ENCODE results near the gene ADAM12.

- TF ChIP-seq FOS (IDR thresholded peaks at IDR 0.05; ENCODE audit: borderline replicate concordance, insufficient read depth, low read length), result no peak
- no peak for TF ChIP-seq MYC (IDR thresholded peaks at IDR 0.05; ENCODE audit: low read depth, low read length)
- TF ChIP-seq POLR2A (IDR thresholded peaks at IDR 0.05; ENCODE audit: low read depth, low read length), result no peak
- TF ChIP-seq CTCF (IDR thresholded peaks at IDR 0.05; ENCODE audit: extremely low read depth in 1 of 2, insufficient read depth in 1 of 2, low read depth in 1 of 2, low read length in 2 of 2), result no peak
- no peak for TF ChIP-seq POLR2AphosphoS5 (IDR thresholded peaks at IDR 0.05; ENCODE audit: insufficient read depth, low read depth, low read length)
Observed at GRCh38 chr10:126243971-126244370, 144.3 kb downstream of the ADAM12 start.
